ENCODE data around the gene PADI1.

GRCh38 chr1:17276568-17276967 lies 71.6 kb downstream of the PADI1 start:
- TF ChIP-seq CTCF (IDR thresholded peaks at IDR 0.05; ENCODE audit: poor library complexity, severe bottlenecking) (no peak), EP300 (conservative IDR thresholded peaks at IDR 0.05; ENCODE audit: poor library complexity, severe bottlenecking) (no peak)

Measured in neural cell (in vitro differentiated cells).